ENCODE results near the gene DNAH12. TPM values are rescaled to one million over a fixed set of nuclear protein-coding genes. Genes with fewer than 3 reads are reported as not detected.
"Not testable (repeated sequence)": the region's sequence is repeated elsewhere in the genome, so short reads cannot be mapped to it uniquely, and the experiment has no call there.

Gene DNAH12
- total and polyA plus RNA-seq, 4 donors, result 0.05 to 0.08 (median 0.08) TPM; not detected in 1

DNA sequence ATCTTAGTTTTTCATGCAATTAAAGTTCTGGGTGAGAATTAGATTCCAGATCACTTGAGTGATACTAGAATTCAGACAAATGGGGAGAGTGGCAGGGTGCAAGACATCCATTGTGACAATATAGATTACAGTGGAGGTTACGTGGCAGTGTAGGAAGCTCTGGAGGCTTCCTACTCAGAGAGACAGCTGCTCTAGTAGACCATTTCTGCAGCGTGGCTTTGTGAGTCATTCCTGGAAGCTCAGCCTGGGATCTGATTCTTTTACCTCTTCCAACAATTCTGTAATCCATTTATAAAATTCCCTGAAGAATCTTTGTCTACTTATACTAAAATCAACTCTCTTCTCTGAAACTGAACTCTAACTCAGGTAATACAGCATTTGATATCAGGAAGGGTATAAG, 161.2 kb downstream of the DNAH12 start:
- TF ChIP-seq, protein P1, sequence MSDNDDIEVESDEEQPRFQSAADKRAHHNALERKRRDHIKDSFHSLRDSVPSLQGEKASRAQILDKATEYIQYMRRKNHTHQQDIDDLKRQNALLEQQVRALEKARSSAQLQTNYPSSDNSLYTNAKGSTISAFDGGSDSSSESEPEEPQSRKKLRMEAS (IDR thresholded peaks at IDR 0.05), result no peak
- TF ChIP-seq RAD21 (IDR thresholded peaks at IDR 0.05) (no peak), FOXA2 (IDR thresholded peaks at IDR 0.05) (no peak), JUND (IDR thresholded peaks at IDR 0.05) (no peak), FOXA1 (IDR thresholded peaks at IDR 0.05) (no peak)
- Histone ChIP-seq H3K27ac (ENCODE audit: low read depth in 1 of 2, low read length in 2 of 2) (no peak overlapping the region), H3K36me3 (ENCODE audit: control insufficient read depth in 4 of 4, insufficient read depth in 3 of 4, low read depth in 1 of 4, low read length in 3 of 4) (no peaks in the 10 kb centered on the region), H3K27me3 (ENCODE audit: control insufficient read depth in 4 of 4, insufficient read depth in 4 of 4, low read length in 3 of 4) (no peaks in the 10 kb centered on the region), H3K9ac (ENCODE audit: low read depth in 1 of 2, low read length in 2 of 2) (no peak overlapping the region), H3K4me1 (ENCODE audit: control insufficient read depth in 4 of 4, insufficient read depth in 4 of 4, low read length in 3 of 4) (no peaks in the 10 kb centered on the region), H3K4me3 (ENCODE audit: low read depth in 1 of 3, low read length in 3 of 3) (no peak overlapping the region), H3K9me3 (ENCODE audit: control insufficient read depth in 4 of 4, low read length in 3 of 4) (no peaks in the 10 kb centered on the region)
- WGBS, result 78% methylated on average over 2 of the region's 2 CpGs
- DNase-seq (ENCODE audit: low spot score), result no peak

DNA sequence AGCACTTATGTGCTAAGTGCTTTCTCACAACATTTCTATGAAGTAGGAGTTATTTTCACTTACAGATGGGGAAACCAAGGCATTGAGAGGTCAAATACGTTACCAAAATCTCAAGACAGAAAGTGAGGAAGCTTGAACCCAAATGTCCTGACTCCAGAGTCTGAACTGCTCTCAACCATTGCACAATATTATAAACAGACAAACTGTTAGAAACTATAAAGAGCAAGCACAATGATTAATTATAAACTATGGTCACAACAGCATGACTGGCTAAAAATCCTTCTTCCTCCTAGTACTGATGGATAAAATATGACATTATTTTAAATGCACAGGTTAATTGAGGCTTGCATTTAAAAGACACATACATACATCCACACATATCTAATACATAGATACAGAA, 173.8 kb downstream of the DNAH12 start:
- Histone ChIP-seq H3K9me3 (ENCODE audit: control insufficient read depth in 4 of 4, low read length in 3 of 4) (peaks cover 0 to 2% (median 0%) of the 10 kb centered on the region in 4 donors), H3K27ac (ENCODE audit: low read depth in 1 of 2, low read length in 2 of 2) (no peak overlapping the region), H3K9ac (ENCODE audit: low read depth in 1 of 2, low read length in 2 of 2) (no peak overlapping the region), H3K4me1 (ENCODE audit: control insufficient read depth in 4 of 4, insufficient read depth in 4 of 4, low read length in 3 of 4) (no peaks in the 10 kb centered on the region), H3K36me3 (ENCODE audit: control insufficient read depth in 4 of 4, insufficient read depth in 3 of 4, low read depth in 1 of 4, low read length in 3 of 4) (no peaks in the 10 kb centered on the region), H3K4me3 (ENCODE audit: low read depth in 1 of 3, low read length in 3 of 3) (no peak overlapping the region), H3K27me3 (ENCODE audit: control insufficient read depth in 4 of 4, insufficient read depth in 4 of 4, low read length in 3 of 4) (no peaks in the 10 kb centered on the region)
- TF ChIP-seq RXRA (IDR thresholded peaks at IDR 0.05), result peak; percentile 31 to 61
- TF ChIP-seq HNF4A (conservative IDR thresholded peaks at IDR 0.05), result peak in 1 of 2 donors; percentile 43
- TF ChIP-seq, protein P2, sequence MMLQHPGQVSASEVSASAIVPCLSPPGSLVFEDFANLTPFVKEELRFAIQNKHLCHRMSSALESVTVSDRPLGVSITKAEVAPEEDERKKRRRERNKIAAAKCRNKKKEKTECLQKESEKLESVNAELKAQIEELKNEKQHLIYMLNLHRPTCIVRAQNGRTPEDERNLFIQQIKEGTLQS (IDR thresholded peaks at IDR 0.05), result no peak
- WGBS, result 39% methylated on average over 1 of the region's 1 CpG
- DNase-seq (ENCODE audit: low spot score), result no peak

DNA sequence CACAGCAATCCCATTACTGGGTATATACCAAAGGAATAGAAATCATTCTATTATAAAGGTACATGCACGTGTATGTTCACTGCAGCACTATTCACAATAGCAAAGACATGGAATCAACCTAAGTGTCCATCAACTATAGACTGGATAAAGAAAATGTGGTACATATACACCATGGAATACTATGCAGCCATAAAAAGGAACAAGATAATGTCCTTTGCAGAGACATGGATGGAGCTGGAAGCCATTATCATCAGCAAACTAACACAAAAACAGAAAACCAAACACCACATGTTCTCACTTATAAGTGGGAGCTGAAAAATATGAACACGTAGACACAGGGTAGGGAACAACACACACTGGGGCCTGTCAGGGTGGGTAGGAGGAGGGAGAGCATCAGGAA, 179.1 kb downstream of the DNAH12 start:
- DNase-seq (ENCODE audit: low spot score); H3K4me3 ChIP-seq (ENCODE audit: low read depth in 1 of 3, low read length in 3 of 3); H3K9ac ChIP-seq (ENCODE audit: low read depth in 1 of 2, low read length in 2 of 2); H3K36me3 ChIP-seq (ENCODE audit: control insufficient read depth in 4 of 4, insufficient read depth in 3 of 4, low read depth in 1 of 4, low read length in 3 of 4); H3K27me3 ChIP-seq (ENCODE audit: control insufficient read depth in 4 of 4, insufficient read depth in 4 of 4, low read length in 3 of 4); H3K4me1 ChIP-seq (ENCODE audit: control insufficient read depth in 4 of 4, insufficient read depth in 4 of 4, low read length in 3 of 4); H3K9me3 ChIP-seq (ENCODE audit: control insufficient read depth in 4 of 4, low read length in 3 of 4); H3K27ac ChIP-seq (ENCODE audit: low read depth in 1 of 2, low read length in 2 of 2): not testable (repeated sequence)
- WGBS, result 88% methylated on average over 2 of the region's 2 CpGs

DNA sequence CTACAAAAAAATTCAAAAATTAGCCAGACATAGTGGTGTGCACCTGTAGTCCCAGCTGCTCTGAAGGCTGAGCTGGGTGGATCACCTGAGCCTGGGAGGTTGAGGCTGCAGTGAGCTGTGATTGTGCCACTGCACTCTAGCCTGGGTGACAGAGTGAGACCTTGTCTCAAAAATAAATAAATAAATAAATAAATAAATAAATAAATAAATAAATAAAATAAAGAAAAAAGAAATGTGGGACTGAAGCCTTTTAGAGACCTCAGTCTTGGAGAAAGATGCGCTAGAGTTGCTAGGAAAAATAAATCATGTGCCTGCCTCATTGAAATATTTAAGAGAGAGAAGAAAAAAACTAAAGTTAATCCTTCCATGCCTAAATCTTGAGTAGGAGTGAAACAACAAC, 187.9 kb downstream of the DNAH12 start:
- not testable (repeated sequence) for H3K36me3 ChIP-seq (ENCODE audit: control insufficient read depth in 4 of 4, insufficient read depth in 3 of 4, low read depth in 1 of 4, low read length in 3 of 4); H3K27ac ChIP-seq (ENCODE audit: low read depth in 1 of 2, low read length in 2 of 2); DNase-seq (ENCODE audit: low spot score); H3K9me3 ChIP-seq (ENCODE audit: control insufficient read depth in 4 of 4, low read length in 3 of 4); H3K4me3 ChIP-seq (ENCODE audit: low read depth in 1 of 3, low read length in 3 of 3); H3K27me3 ChIP-seq (ENCODE audit: control insufficient read depth in 4 of 4, insufficient read depth in 4 of 4, low read length in 3 of 4); H3K4me1 ChIP-seq (ENCODE audit: control insufficient read depth in 4 of 4, insufficient read depth in 4 of 4, low read length in 3 of 4); H3K9ac ChIP-seq (ENCODE audit: low read depth in 1 of 2, low read length in 2 of 2)
- 93% methylated on average over 1 of the region's 1 CpG for WGBS

DNA sequence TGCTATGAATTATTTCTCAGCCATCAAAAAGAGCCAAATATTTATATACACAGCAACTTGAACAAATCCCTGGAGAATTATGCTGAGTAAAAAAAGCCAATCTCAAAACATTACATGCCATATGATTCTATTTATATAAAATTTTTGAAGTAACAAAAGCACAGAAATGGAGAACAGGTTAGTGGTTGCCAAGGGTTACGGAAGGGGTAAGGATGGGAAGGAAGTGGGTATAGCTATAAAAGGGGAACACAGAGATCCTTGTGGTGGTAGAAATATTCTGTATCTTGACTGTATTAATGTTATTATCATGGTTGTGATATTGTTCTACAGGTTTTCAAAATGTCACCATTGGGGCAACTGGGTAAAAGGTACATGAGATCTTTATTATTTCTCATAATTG, 189.4 kb downstream of the DNAH12 start:
- Histone ChIP-seq H3K9me3 (ENCODE audit: control insufficient read depth in 4 of 4, low read length in 3 of 4) (no peaks in the 10 kb centered on the region), H3K36me3 (ENCODE audit: control insufficient read depth in 4 of 4, insufficient read depth in 3 of 4, low read depth in 1 of 4, low read length in 3 of 4) (no peaks in the 10 kb centered on the region), H3K4me3 (ENCODE audit: low read depth in 1 of 3, low read length in 3 of 3) (no peak overlapping the region), H3K9ac (ENCODE audit: low read depth in 1 of 2, low read length in 2 of 2) (no peak overlapping the region), H3K27me3 (ENCODE audit: control insufficient read depth in 4 of 4, insufficient read depth in 4 of 4, low read length in 3 of 4) (no peaks in the 10 kb centered on the region), H3K4me1 (ENCODE audit: control insufficient read depth in 4 of 4, insufficient read depth in 4 of 4, low read length in 3 of 4) (no peaks in the 10 kb centered on the region), H3K27ac (ENCODE audit: low read depth in 1 of 2, low read length in 2 of 2) (no peak overlapping the region)
- TF ChIP-seq, protein P3, sequence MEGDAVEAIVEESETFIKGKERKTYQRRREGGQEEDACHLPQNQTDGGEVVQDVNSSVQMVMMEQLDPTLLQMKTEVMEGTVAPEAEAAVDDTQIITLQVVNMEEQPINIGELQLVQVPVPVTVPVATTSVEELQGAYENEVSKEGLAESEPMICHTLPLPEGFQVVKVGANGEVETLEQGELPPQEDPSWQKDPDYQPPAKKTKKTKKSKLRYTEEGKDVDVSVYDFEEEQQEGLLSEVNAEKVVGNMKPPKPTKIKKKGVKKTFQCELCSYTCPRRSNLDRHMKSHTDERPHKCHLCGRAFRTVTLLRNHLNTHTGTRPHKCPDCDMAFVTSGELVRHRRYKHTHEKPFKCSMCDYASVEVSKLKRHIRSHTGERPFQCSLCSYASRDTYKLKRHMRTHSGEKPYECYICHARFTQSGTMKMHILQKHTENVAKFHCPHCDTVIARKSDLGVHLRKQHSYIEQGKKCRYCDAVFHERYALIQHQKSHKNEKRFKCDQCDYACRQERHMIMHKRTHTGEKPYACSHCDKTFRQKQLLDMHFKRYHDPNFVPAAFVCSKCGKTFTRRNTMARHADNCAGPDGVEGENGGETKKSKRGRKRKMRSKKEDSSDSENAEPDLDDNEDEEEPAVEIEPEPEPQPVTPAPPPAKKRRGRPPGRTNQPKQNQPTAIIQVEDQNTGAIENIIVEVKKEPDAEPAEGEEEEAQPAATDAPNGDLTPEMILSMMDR (IDR thresholded peaks at IDR 0.05; ENCODE audit: low read depth, low read length, missing input control), result no peak
- TF ChIP-seq JUND (IDR thresholded peaks at IDR 0.05) (no peak), HNF4G (IDR thresholded peaks at IDR 0.05) (no peak), YY1 (IDR thresholded peaks at IDR 0.05) (no peak), FOXA1 (IDR thresholded peaks at IDR 0.05) (no peak), GABPA (IDR thresholded peaks at IDR 0.05 in 1 of 2, conservative IDR thresholded peaks at IDR 0.05 in 1 of 2) (no peak), RXRA (IDR thresholded peaks at IDR 0.05) (no peak), EGR1 (IDR thresholded peaks at IDR 0.05; ENCODE audit: low read depth in 2 of 2) (no peak), SP1 (IDR thresholded peaks at IDR 0.05) (no peak), TAF1 (conservative IDR thresholded peaks at IDR 0.05) (no peak)
- TF ChIP-seq, protein P4, sequence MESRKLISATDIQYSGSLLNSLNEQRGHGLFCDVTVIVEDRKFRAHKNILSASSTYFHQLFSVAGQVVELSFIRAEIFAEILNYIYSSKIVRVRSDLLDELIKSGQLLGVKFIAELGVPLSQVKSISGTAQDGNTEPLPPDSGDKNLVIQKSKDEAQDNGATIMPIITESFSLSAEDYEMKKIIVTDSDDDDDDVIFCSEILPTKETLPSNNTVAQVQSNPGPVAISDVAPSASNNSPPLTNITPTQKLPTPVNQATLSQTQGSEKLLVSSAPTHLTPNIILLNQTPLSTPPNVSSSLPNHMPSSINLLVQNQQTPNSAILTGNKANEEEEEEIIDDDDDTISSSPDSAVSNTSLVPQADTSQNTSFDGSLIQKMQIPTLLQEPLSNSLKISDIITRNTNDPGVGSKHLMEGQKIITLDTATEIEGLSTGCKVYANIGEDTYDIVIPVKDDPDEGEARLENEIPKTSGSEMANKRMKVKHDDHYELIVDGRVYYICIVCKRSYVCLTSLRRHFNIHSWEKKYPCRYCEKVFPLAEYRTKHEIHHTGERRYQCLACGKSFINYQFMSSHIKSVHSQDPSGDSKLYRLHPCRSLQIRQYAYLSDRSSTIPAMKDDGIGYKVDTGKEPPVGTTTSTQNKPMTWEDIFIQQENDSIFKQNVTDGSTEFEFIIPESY (IDR thresholded peaks at IDR 0.05), result no peak
- DNase-seq (ENCODE audit: low spot score), result no peak
- WGBS, result 86% methylated on average over 1 of the region's 1 CpG
